ENCODE measurements around the gene ADCY1.

- no peak for TF ChIP-seq CTCF (IDR thresholded peaks at IDR 0.05)
- no peak for TF ChIP-seq POLR2A (IDR thresholded peaks at IDR 0.05)
- no peak for TF ChIP-seq EP300 (IDR thresholded peaks at IDR 0.05)
These were observed 117.9 kb downstream of the ADCY1 start for GRCh38 chr7:45692031-45692430.
